HCT116 (cell line): ENCODE measurements around the gene LPCAT2. TPM values are rescaled to one million over a fixed set of nuclear protein-coding genes. Genes with fewer than 3 reads are reported as not detected.

ENCODE experiments used
- ATAC-seq: fragments of 200-7000 bp; cut with Tn5 transposase; 2 replicates; pipeline ENCODE4 v1.9.1; 2020; ENCODE audit warnings: mild to moderate bottlenecking, moderate library complexity
- BruUV-seq: library from RNA; stranded (reverse); fragments of 400-500 nt; replicated peaks from 2 replicates; lab custom pipeline; 2021; lab: Mats Ljungman, UMichigan
- CTCF ChIA-PET: fragments of 300-600 bp; sonication (Branson Sonifier 250); formaldehyde crosslinking; loops from one replicate; lab custom pipeline; 2021; ENCODE audit warnings: antibody characterized with exemption; lab: Charles Lee
- POLR2A ChIA-PET: fragments of 300-600, 350-600 bp; sonication (Branson Sonifier 250); formaldehyde crosslinking; loops from one replicate; lab custom pipeline; 2021; ENCODE audit warnings: antibody characterized with exemption; lab: Charles Lee
- RAD21 ChIA-PET, 2 experiments: fragments of 300-600 bp; sonication (Branson Sonifier 250); formaldehyde crosslinking; loops; one replicate each; lab custom pipeline; 2023; ENCODE audit warnings: low total read pairs in 2 of 2; ENCODE audit not compliant: uncharacterized antibody in 2 of 2, unreplicated experiment in 2 of 2, low non-redundant PET in 1 of 2; lab: Charles Lee
- DNase-seq: peaks from one replicate; pipeline ENCODE4 v3.0.0-alpha.2; 2010; ENCODE audit warnings: low read depth, low spot score
- H2AFZ ChIP-seq: fragments of 200-600 bp; shearing (Covaris generic), sonication (generic); 2 replicates; pipeline ENCODE4 v1.6.1; 2017; ENCODE audit warnings: low read depth, mixed run types, mixed read lengths, antibody characterized with exemption, low read length; ENCODE audit not compliant: poor library complexity, severe bottlenecking
- H3K27ac ChIP-seq: 2 replicates; pipeline ENCODE4 v1.5.1; 2012; ENCODE audit warnings: low read depth, low read length
- H3K27me3 ChIP-seq: fragments of 200-600 bp; sonication (generic); 2 replicates; pipeline ENCODE4 v1.6.1; 2016; ENCODE audit warnings: mixed run types, low read length, mixed read lengths; ENCODE audit not compliant: insufficient read depth
- H3K36me3 ChIP-seq, 2 experiments: fragments of 200-500 bp in 1 of 2; fragments of 200-600 bp in 1 of 2; sonication (Bioruptor generic) in 1 of 2; sonication (generic) in 1 of 2; 2 replicates each; pipeline versions ENCODE4 v1.5.1 to v1.6.1; 2014 to 2016; ENCODE audit warnings: low read length in 2 of 2, inconsistent platforms in 1 of 2, mixed read lengths in 1 of 2, mixed run types in 1 of 2; ENCODE audit not compliant: insufficient read depth in 2 of 2, control insufficient read depth in 1 of 2
- H3K4me1 ChIP-seq, 2 experiments: fragments of 200-600 bp in 1 of 2; sonication (generic) in 1 of 2; 2 replicates each; pipeline versions ENCODE4 v1.5.1 to v1.6.1; 2012 to 2017; ENCODE audit warnings: low read length in 2 of 2, inconsistent platforms in 1 of 2, mild to moderate bottlenecking in 1 of 2, mixed read lengths in 1 of 2, mixed run types in 1 of 2, moderate library complexity in 1 of 2; ENCODE audit not compliant: insufficient read depth in 2 of 2, control insufficient read depth in 1 of 2
- H3K4me2 ChIP-seq: fragments of 200-600 bp; sonication (generic); 2 replicates; pipeline ENCODE4 v1.6.1; 2017; ENCODE audit warnings: mixed run types, low read length, mixed read lengths
- H3K4me3 ChIP-seq, 2 experiments: fragments of 200-600 bp in 1 of 2; sonication (generic) in 1 of 2; replicated peaks in 1 of 2; 2 replicates each; pipeline ENCODE4 v1.5.1; 2011 to 2016; ENCODE audit warnings: low read length in 2 of 2, control low read depth in 1 of 2, low read depth in 1 of 2, mild to moderate bottlenecking in 1 of 2, mixed read lengths in 1 of 2, mixed run types in 1 of 2
- H3K79me2 ChIP-seq: fragments of 200-600 bp; sonication (generic); 2 replicates; pipeline ENCODE4 v1.6.1; 2017; ENCODE audit warnings: mild to moderate bottlenecking, mixed run types, low read length, moderate library complexity, mixed read lengths; ENCODE audit not compliant: insufficient read depth
- H3K9ac ChIP-seq: fragments of 200-600 bp; sonication (generic); 2 replicates; pipeline ENCODE4 v1.6.1; 2016; ENCODE audit warnings: low read length, mixed read lengths
- H3K9me2 ChIP-seq: fragments of 200-600 bp; sonication (generic), shearing (Covaris generic); 2 replicates; pipeline ENCODE4 v1.6.1; 2017; ENCODE audit warnings: mixed run types, mild to moderate bottlenecking, moderate library complexity; ENCODE audit not compliant: insufficient read depth
- H3K9me3 ChIP-seq, 2 experiments: fragments of 200-500 bp in 1 of 2; fragments of 200-600 bp in 1 of 2; sonication (Bioruptor generic) in 1 of 2; sonication (generic) in 1 of 2; 2 replicates each; pipeline ENCODE4 v1.6.1; 2014 to 2017; ENCODE audit warnings: low read length in 2 of 2, mixed read lengths in 2 of 2, inconsistent platforms in 1 of 2, low read depth in 1 of 2, mild to moderate bottlenecking in 1 of 2, mixed run types in 1 of 2, moderate library complexity in 1 of 2; ENCODE audit not compliant: control insufficient read depth in 1 of 2, insufficient read depth in 1 of 2
- H4K20me1 ChIP-seq: fragments of 200-600 bp; sonication (generic), shearing (Covaris generic); 2 replicates; pipeline ENCODE4 v1.6.1; 2017; ENCODE audit warnings: mixed run types, mild to moderate bottlenecking, moderate library complexity; ENCODE audit not compliant: insufficient read depth
- CBX3 ChIP-seq: IDR thresholded peaks from 2 replicates; pipeline ENCODE4 v1.6.1; 2012; ENCODE audit warnings: low read depth
- EGR1 ChIP-seq: IDR thresholded peaks from 2 replicates; pipeline ENCODE4 v1.6.1; 2012; ENCODE audit warnings: low read depth
- EZH2 ChIP-seq: fragments of 200-600 bp; sonication (generic); IDR thresholded peaks from 2 replicates; pipeline ENCODE4 v1.6.1; 2017; ENCODE audit warnings: antibody characterized with exemption, mixed run types
- RAD21 ChIP-seq: IDR thresholded peaks from 2 replicates; pipeline ENCODE4 v1.6.1; 2012; ENCODE audit warnings: low read depth, mild to moderate bottlenecking
- SIN3A ChIP-seq: IDR thresholded peaks from 2 replicates; pipeline ENCODE4 v1.6.1; 2012; ENCODE audit warnings: low read depth
- SP1 ChIP-seq: IDR thresholded peaks from 2 replicates; pipeline ENCODE4 v1.6.1; 2012; ENCODE audit warnings: low read depth
- ZFX ChIP-seq: fragments of 450-650 bp; IDR thresholded peaks from 2 replicates; pipeline ENCODE4 v1.6.1; 2017
- intact Hi-C: fragments of 100-400 bp; cut with micrococcal nuclease; formaldehyde crosslinking; loops from 2 replicates; pipeline ENCODE4 v1.10.0; 2022
- total RNA-seq: library from RNA; stranded (reverse); gene quantifications from one replicate; pipeline ENCODE4 v1.2.1, GENCODE V29; 2021; ENCODE audit not compliant: unreplicated experiment
- TF ChIP-seq, protein P1 (sequence below), 3 experiments: fragments of 200-600 bp in 1 of 3; sonication (generic) in 1 of 3; IDR thresholded peaks in 2 of 3; conservative IDR thresholded peaks in 1 of 3; 2 replicates each; pipeline ENCODE4 v1.5.1; 2012 to 2017; ENCODE audit warnings: low read depth in 2 of 3, low read length in 2 of 3, antibody characterized with exemption in 1 of 3, borderline replicate concordance in 1 of 3, control low read depth in 1 of 3, mild to moderate bottlenecking in 1 of 3, mixed read lengths in 1 of 3, mixed run types in 1 of 3, moderate library complexity in 1 of 3; ENCODE audit not compliant: insufficient read depth in 1 of 3
- TF ChIP-seq, protein P2 (sequence below): IDR thresholded peaks from 2 replicates; pipeline ENCODE4 v1.6.1; 2012

The LPCAT2 gene
- total RNA-seq, 1 experiment from 2014 or later: 13.1 TPM

DNA sequence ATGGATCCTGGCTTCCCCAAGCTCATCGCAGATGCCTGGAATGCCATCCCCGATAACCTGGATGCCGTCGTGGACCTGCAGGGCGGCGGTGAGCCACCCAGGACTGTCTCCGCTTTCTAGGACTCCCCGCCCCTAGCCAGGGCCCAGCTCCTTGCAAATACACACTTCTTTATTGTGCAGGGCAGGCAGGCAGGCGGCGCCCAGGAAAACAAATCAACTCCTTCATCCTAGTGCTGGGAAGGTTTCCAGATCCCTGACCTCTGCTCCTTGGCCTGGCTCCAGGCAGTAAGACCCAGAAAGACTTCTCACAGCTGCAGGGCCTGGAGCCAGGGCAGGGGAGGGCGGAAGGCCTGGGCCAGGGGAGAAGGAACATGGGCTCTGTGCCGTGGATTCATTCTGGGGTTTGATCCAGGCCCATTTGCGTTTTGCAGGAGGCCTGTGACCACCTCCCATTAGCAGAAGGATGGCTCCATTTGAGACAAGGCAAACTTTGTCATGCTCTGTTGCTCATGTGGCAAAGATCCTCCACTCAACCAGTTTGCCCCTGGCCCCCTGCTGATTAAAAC is 6.0 kb upstream of the LPCAT2 start:
- no peak for TF ChIP-seq SIN3A
- TF ChIP-seq EZH2: no peak
- TF ChIP-seq, protein P1, sequence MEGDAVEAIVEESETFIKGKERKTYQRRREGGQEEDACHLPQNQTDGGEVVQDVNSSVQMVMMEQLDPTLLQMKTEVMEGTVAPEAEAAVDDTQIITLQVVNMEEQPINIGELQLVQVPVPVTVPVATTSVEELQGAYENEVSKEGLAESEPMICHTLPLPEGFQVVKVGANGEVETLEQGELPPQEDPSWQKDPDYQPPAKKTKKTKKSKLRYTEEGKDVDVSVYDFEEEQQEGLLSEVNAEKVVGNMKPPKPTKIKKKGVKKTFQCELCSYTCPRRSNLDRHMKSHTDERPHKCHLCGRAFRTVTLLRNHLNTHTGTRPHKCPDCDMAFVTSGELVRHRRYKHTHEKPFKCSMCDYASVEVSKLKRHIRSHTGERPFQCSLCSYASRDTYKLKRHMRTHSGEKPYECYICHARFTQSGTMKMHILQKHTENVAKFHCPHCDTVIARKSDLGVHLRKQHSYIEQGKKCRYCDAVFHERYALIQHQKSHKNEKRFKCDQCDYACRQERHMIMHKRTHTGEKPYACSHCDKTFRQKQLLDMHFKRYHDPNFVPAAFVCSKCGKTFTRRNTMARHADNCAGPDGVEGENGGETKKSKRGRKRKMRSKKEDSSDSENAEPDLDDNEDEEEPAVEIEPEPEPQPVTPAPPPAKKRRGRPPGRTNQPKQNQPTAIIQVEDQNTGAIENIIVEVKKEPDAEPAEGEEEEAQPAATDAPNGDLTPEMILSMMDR (IDR thresholded peaks at IDR 0.05 in 2 of 3, conservative IDR thresholded peaks at IDR 0.05 in 1 of 3; ENCODE audit: borderline replicate concordance in 1 of 3, insufficient read depth in 1 of 3, low read depth in 2 of 3, low read length in 2 of 3): 0 out of 6 replicates have a peak, but pooled peaks of 1 of the 3 experiments have one; percentile 6
- TF ChIP-seq CBX3: 0 out of 2 replicates have a peak, but pooled peaks have one; percentile 24
- TF ChIP-seq SP1: 0 out of 2 replicates have a peak, but pooled peaks have one; percentile 33
- TF ChIP-seq, protein P2, sequence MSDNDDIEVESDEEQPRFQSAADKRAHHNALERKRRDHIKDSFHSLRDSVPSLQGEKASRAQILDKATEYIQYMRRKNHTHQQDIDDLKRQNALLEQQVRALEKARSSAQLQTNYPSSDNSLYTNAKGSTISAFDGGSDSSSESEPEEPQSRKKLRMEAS: no peak
- TF ChIP-seq EGR1: no peak
- TF ChIP-seq RAD21: no peak
- TF ChIP-seq ZFX: peak; percentile 19; the same call in 1 of the 2 replicates
- TF ChIP-seq, all 23 proteins: peak for 4
- ChIA-PET RAD21 (no interaction called here), CTCF (interaction anchor here (0.7 to 1.9 kb wide), 6 partner anchors 28 to 202 kb away, joined by 3 to 5 read pairs (median 4); no protein-coding TSS in a partner anchor), POLR2A (no interaction called here)
- peak; percentile 81 for ATAC-seq
- no peaks in the 10 kb centered on the region for H3K9me3 ChIP-seq
- H3K4me2 ChIP-seq: peak overlapping the region; percentile 58
- H3K27me3 ChIP-seq: no peaks in the 10 kb centered on the region
- intact Hi-C loops: loop anchor here (5.0 kb wide), 1 partner anchor 1179 kb away; the partner anchor contains the start of gene MT1X
- H4K20me1 ChIP-seq: no peaks in the 10 kb centered on the region
- H3K4me3 ChIP-seq: peak overlapping the region in 1 of 2 experiments; percentile 6; a peak in 1 of 4 replicates
- peak overlapping the region; percentile 95 for H2AFZ ChIP-seq
- peaks cover 27 to 45% of the 10 kb centered on the region in 2 experiments for H3K4me1 ChIP-seq
- H3K9ac ChIP-seq: 0 out of 2 replicates have a peak overlapping the region, but pooled peaks have one; percentile 5
- H3K9me2 ChIP-seq: no peaks in the 10 kb centered on the region
- no peaks in the 10 kb centered on the region for H3K79me2 ChIP-seq
- H3K36me3 ChIP-seq: no peaks in the 10 kb centered on the region
- no peak overlapping the region; the same call in 1 of the 2 replicates for H3K27ac ChIP-seq
- BruUV-seq: no TSS peak
- peak; percentile 40 for DNase-seq
